Activated CD4-positive, alpha-beta T cell treated with anti-CD3 and anti-CD28 coated beads for 4 hours (primary cell): ENCODE measurements around the gene KCNQ1.

Source experiments
- DNase-seq, 2 donors: peaks; one replicate each; pipeline ENCODE4 v3.0.0-alpha.2; 2020

KCNQ1 gene

DNA sequence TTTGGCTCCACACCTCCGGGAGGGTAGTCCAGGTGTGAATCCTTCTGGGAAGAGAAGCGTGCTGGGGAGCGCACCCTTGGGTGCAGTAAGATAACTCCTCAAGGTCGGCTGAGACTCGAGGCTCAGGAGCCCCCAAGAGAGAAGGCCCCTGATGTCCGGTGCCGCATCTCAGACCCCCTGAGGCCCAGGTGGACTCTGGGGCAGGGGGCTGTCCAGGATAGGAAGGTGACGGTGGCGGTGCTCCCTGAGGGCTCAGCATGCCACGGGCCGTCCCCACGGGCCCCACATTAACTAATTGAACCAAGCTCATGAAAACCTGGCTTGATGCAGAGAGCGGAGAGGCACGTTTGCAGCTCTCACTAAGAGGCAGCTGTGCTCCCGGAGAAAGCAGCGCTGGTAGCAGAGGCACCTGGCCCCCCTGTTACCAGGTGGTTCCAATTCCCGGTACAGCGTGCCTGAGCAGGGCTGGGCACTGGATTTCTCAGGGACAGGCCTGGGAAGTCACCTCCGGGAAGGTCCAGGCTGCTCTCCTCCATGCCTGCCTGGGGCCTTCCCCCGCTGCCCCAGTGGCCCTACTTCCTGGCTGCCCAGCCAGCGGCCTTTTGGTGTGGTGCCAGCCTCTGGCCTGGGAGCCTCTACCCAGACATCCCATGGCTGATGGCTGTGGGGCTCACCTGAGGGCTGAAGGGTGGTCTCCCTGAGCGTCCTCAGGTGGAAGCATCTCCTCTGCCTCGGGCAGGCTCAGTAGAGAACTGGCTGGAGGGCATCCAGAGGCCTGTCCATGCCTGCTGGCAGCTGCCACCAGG lies 1.1 kb downstream of the KCNQ1 start:
- no peak for DNase-seq

- no peak for DNase-seq
Measured at GRCh38 chr11:2446590-2447252, 1.9 kb downstream of the KCNQ1 start.

GRCh38 chr11:2447253-2447950 lies 2.6 kb downstream of the KCNQ1 start:
- no peak for DNase-seq

DNA sequence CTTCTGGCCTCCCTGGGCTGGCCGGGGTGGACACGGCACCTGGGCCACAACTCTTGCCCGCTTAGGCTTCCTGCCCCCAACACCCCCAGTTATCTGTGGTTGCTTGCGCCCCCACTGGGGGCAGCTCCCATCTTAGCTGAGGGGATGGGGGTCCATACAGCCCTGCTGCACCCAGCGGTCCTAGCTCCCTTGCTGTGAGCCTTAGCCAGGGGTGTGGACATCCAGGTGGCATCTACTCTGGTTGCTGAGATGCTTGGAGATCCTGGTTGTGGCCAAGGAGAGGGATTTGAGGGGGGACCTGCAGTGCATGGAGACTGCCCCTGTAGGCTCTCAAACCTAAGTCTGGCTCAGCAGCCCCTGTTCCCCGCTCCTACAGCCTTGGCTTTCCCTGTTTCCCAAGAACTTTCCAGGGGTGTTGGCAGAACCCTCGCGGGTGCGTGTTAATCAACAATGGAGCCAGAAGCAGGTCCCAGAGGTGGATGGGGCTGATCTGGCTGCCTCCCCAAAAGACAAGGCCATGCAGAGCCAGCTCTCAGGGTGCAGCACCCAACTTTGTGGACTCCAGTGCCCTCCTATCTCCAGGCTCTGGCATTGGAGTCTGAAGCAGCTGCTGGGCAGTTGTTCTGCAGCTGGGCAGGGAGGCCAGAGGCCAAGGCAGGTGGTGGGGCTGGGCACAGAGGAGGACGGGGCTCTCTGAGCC lies 3.3 kb downstream of the KCNQ1 start:
- no peak for DNase-seq

DNA sequence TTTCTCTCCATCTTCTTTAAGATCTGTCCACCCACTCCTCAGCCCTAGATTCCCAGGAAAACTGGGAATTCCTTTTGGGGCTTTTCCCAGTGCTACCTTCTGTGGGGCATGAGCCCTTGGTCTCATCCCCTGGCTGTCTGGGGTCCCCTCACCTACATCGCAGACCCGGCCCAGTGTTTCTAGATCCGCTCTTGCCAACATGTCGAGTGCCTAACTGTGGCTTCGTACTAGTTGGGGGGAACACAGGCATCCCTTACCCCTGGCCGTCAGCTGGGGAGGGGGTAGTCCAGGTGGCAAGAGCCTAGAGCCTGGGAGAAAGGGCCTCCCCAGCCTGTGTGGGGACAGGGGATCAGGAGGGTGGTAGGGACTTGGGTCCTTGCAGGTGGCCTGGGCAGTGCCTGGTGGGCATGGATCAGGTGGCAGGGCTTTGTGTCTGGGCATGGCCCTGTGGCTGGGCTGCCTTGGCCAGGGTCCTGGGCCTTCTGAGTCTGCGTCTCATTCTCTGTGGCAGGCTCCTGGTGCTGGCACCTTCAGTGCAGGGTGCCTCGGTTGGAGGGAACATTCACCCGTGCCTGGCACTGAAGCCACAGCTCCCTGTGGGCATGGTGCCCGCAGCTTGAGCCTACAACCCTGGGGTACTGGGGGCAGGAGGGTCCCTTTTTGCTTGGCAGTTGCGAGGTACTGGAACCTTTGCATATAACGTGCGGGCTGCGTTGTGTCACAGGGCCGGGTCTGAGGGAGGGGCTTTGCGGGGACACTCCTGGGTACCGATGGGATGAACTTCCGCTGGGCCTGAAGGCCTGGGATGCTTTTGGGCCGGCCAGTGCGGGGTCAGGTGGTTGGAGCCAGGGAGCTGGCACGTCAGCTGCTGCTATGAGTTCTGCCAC lies 4.1 kb downstream of the KCNQ1 start:
- no peak for DNase-seq

GRCh38 chr11:2449548-2450320 lies 4.9 kb downstream of the KCNQ1 start:
- DNase-seq = no peak

- no peak for DNase-seq
Measured at GRCh38 chr11:2450321-2451041, 5.7 kb downstream of the KCNQ1 start.

DNA sequence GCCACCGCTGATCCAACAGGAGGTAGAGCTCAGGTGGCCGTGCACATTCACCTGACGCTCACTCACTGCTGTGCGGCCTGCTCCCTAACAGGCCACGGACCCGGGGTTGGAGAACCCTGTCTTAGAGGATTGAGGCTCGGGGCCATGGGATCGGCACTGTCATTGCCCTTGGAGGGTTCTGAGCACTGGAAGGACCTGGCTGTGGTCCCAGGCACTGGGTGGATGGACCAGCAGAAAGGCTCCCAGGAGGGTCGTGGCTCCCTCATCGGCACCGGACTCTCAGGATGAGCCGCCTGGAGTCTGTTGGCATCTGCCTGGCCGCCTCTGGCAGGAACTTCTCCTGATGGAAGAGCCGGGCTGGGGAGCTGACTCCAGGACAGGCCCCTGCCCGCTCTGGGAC lies 6.5 kb downstream of the KCNQ1 start:
- no peak for DNase-seq

DNA sequence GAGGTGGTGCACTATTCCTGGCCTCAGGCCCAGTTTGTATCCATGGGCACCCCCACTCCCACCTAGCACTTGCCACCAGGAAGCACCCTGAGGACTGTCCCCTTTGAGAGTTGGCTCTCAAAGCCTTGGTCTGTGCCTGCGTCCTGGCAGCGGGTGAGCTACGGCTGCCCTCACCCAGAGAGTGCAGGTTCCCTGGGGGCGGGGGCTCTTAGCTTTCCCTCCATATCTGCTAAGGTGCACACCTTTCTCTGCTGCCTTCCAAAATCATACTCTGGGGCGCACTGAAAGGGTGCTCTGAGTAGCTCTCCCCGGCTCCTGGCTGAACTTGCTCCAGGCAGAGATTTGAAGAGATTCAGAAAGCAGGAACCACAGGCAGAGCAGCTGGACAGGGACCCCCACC lies 7.1 kb downstream of the KCNQ1 start:
- DNase-seq = no peak

DNA sequence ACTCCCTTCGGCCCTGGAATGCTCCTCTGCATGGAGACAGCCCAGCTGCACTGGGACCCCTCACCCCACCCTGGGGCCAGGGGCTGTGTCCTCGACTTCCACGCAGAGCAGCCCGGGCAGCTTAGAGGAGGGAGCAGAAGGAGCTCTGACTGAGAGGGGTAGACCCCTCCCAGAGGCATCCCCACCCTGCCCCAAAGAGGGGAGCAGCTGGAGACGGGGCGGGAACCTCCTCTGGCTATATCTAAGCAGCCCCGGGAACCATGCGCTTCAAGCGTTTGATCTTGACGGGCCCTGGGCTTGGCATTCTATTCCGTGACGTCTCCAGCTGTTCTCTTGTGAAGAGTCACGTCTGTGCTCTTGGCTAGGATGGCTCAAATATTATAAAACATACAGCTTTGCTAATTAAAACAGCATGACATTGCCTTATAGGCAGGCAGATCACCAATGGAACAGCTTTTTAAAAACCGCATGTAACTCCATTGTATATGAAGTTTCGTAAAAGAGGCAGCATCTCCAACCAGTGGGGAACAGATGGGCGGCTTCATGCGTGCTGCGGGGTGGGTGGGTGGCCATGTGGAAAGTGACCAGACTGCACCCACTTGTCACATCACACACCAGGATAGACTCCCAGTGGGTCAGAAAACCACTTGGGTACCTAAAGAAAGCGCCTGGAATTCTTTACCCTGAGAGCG lies 7.7 kb downstream of the KCNQ1 start:
- no peak for DNase-seq

GRCh38 chr11:2453436-2453835 lies 8.6 kb downstream of the KCNQ1 start:
- DNase-seq = no peak

DNA sequence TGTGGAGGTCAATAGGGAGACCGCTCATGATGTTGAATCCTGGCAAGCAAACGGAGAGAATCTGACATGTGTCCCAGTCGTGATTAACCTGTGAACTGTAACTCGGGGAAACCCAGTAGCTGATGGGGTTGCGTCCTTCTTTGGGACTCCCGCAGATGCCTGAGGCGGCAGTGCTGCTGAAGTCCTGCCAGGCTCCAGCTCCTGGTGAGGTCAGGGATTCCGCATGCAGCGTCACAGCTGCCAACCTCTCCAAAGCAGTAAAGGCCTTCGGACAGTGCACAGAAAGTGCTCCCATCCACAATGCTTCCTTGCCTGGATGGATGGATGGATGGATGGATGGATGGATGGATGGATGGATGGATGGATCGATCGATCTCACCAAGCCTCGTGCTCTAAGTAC lies 13.5 kb downstream of the KCNQ1 start:
- DNase-seq = no peak

DNA sequence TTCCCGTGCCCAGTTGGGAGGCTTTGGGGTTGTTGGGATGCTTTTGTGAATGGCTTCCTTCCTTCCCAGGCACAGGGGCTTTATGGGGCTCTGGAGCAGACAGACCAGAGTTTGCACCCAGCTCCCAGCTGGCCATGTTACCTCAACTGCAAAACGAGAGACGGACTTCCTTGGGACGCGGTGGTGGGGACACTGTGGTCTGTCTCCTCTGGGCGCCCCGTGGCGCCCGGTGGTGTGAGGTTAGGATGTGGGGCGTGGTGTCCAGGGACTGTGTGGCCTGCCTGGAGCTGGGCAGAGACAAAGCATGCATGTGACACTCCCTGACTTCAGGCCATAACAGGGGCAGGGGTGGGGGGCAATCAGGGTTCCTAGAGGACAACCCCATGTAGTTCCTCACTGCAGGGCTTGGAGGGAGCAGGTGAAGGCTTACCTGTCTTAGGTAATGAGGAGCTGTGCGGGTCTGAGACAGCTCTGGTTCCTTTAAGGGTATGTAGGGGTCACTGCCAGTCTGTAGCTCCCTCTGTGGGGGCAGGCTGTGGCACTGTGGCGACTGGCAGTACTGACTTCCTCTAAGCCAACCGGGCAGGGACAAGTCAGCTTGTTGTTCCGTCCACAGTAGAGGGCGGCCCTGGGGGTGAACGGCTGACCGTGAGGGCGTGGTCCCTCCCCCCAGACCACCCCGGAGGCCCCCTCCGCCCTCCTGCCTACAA lies 14.4 kb downstream of the KCNQ1 start:
- no peak for DNase-seq

DNA sequence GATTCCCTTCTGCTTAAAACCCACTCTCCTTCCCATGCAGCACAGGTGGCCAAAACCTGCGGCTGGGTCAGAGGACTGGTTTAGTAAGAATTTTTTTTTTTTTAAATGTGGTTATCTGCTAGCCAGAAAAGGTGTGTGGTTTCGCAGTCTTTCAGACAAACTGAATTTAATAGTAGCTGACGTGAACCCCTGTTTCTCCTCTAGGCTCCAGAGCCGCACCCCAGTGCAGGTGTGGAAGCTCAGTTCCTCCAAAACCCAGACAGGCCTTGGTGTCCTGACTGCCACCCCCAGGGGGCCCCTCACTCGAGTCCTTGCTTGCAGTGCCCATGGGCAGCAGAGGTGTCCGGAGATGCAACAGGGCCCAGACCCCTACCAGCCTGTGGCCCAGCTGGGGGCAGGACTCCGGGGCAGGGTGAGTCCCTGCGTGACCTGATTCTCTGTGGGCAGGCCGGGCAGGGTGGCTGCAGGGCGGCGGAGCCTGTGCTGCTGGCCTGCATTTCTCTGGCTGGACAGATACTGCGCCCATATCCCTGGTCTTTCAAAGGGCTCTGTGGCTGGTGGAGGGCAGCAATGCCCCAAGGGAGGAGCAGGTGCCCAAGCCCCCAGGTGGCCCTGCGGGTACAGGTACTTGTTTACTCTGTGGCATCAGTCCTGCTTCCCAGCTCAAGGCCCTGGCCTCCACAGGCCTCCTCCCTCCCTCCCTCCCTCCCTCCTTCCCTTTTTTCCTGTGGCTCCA lies 15.2 kb downstream of the KCNQ1 start:
- DNase-seq = no peak

GRCh38 chr11:2460540-2461252 lies 15.9 kb downstream of the KCNQ1 start:
- DNase-seq = no peak

DNA sequence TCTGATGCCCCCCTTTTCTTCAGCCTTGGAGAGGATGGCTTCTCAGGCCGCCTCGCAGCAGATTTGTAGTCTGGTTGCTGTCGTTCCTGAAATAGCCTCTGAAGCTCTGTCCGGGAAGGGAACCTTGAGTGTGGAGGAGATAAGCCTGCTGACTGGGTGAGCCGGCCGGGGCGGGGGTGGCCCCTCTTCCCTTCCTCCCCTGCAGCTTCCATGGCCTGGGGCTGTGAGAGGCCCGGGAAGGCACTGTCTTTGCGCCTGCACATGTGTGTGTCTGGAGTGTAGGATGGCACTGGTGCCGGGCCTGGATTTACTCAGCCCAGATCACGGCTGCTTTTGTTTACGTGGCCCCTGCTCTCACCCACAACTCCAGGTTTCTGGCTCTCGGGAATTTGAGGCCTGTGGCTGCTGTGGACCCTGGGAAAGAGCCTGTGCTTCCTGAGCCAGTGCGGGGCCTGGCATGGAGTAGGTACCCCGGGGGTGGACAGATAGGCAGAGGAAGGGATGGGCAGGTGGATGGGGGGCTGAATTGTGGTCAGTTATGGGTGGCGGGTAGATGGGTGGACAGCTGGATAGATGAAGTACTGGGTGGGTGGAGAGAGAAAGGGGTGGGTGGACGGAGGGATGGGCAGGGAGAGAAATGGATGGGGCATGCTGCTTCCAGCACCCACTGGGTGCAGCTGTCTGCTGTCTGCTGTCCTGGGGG lies 16.6 kb downstream of the KCNQ1 start:
- no peak for DNase-seq

DNA sequence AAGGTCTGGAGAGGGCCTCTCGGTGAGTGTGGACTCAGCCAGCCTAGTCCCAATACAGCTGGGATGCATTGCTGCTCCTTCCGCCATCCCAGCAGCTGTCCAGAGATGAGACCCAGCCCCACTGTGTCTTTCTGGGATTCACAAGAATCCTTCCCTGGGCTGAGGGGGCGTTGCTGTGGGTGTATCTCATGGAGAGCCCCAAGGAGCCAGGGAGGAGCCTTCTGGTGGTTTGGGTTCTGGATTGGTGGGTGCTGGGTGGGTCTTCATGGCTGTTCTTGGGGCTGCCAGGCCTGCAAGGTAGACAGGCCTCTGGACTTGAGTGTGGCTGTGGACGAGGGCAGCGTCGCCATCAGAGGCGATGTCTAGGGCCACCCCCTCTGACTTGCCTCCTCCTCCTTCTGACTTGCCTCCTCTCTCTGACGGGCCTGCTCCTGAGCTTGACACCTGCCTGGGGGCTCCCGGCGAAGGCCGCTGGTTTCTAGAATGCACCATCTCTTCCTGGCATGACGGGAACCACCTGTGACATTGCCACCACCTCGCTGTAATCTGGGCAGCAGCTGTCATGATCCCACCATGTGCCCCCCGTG lies 17.2 kb downstream of the KCNQ1 start:
- DNase-seq = no peak
